Right lobe of liver (tissue), 6 donors: ENCODE measurements around the gene SNPH. TPM values are rescaled to one million over a fixed set of nuclear protein-coding genes. Genes with fewer than 3 reads are reported as not detected.

Experiments
- ATAC-seq, 4 donors: fragments of 200-7000 bp; cut with Tn5 transposase; one replicate each; pipeline ENCODE4 v1.9.1; 2020; ENCODE audit warnings: mild to moderate bottlenecking in 4 of 4, moderate library complexity in 4 of 4
- DNase-seq, 3 donors: peaks; one replicate each; pipeline ENCODE4 v3.0.0-alpha.2; 2020
- H3K27ac ChIP-seq, 3 donors: fragments of 200-600 bp; one replicate each; pipeline ENCODE4 v1.8.0; 2022
- H3K27me3 ChIP-seq, 2 donors: fragments of 200-600 bp; one replicate each; pipeline ENCODE4 v1.8.0; 2022
- H3K36me3 ChIP-seq, 4 donors: fragments of 200-600 bp; sonication (generic) in 1 of 4; one replicate each; pipeline versions ENCODE4 v1.5.1 to v1.8.0; 2017 to 2022; ENCODE audit warnings: control low read depth in 1 of 4
- H3K4me1 ChIP-seq, 4 donors: fragments of 200-600 bp; sonication (generic) in 1 of 4; one replicate each; pipeline versions ENCODE4 v1.5.1 to v1.8.0; 2017 to 2022; ENCODE audit warnings: control low read depth in 1 of 4
- H3K4me3 ChIP-seq, 3 donors: fragments of 200-600 bp; one replicate each; pipeline ENCODE4 v1.8.0; 2022
- H3K9me3 ChIP-seq, 4 donors: fragments of 200-600 bp; sonication (generic) in 1 of 4; one replicate each; pipeline versions ENCODE4 v1.5.1 to v1.8.0; 2017 to 2022; ENCODE audit warnings: control low read depth in 1 of 4
- POLR2A ChIP-seq: fragments of 450-650 bp; IDR thresholded peaks from one replicate; pipeline ENCODE4 v1.6.1; 2017; ENCODE audit warnings: antibody characterized with exemption, mild to moderate bottlenecking
- WGBS: methylation state at CpG from one replicate; pipeline ENCODE4 v1.1.6; 2018; ENCODE audit warnings: low coverage, low lambda C conversion rate; ENCODE audit not compliant: insufficient coverage; ENCODE audit errors: missing lambda C conversion rate; 5-methylcytosine and 5-hydroxymethylcytosine counted together
- intact Hi-C, 2 donors: fragments of 100-400 bp; cut with DNase I; formaldehyde crosslinking; loops; one replicate each; pipeline versions ENCODE4 v1.11.2 to v1.14.1; 2022
- total RNA-seq, 6 experiments: library from RNA; depleted of rRNA in 2 of 6; stranded (reverse); fragments of >200 nt in 2 of 6; fragmentation: NEBNext Ultra II Directional in 3 of 6; extraction: Animal tissue kit (Norgen Biotek cat#: 25700) in 3 of 6; gene quantifications; one replicate each; pipeline versions ENCODE4 v1.1.0 to v1.2.4, GENCODE V29; 2016 to 2023
- TF ChIP-seq, protein P1 (sequence below), 4 donors: fragments of 200-600 bp in 3 of 4; fragments of 450-650 bp in 1 of 4; IDR thresholded peaks; one replicate each; pipeline versions ENCODE4 v1.5.1 to v1.8.0; 2016 to 2022; ENCODE audit warnings: antibody characterized with exemption in 4 of 4, mild to moderate bottlenecking in 2 of 4
- donor health status: DM: no; HTN: yes; CAD: no.
- donor health status: DM: no; HTN: no; CAD: no.
- donor health status: DM: no; HTN: no; CAD: no.
- donor health status: DM: no; HTN: yes; CAD: no.
- donor health status: DM: no; HTN: yes; CAD: no.

SNPH gene
- total RNA-seq, 6 experiments from 2014 or later, result 0.11 to 0.61 (median 0.12) TPM

GRCh38 chr20:1292620-1293019, 26.5 kb downstream of the SNPH start:
- H3K27me3 ChIP-seq, result no peaks in the 10 kb centered on the region
- intact Hi-C loops, result no loop called here
- DNase-seq (no peak), ATAC-seq (no peak)
- TF ChIP-seq POLR2A, result no peak
- TF ChIP-seq, protein P1, sequence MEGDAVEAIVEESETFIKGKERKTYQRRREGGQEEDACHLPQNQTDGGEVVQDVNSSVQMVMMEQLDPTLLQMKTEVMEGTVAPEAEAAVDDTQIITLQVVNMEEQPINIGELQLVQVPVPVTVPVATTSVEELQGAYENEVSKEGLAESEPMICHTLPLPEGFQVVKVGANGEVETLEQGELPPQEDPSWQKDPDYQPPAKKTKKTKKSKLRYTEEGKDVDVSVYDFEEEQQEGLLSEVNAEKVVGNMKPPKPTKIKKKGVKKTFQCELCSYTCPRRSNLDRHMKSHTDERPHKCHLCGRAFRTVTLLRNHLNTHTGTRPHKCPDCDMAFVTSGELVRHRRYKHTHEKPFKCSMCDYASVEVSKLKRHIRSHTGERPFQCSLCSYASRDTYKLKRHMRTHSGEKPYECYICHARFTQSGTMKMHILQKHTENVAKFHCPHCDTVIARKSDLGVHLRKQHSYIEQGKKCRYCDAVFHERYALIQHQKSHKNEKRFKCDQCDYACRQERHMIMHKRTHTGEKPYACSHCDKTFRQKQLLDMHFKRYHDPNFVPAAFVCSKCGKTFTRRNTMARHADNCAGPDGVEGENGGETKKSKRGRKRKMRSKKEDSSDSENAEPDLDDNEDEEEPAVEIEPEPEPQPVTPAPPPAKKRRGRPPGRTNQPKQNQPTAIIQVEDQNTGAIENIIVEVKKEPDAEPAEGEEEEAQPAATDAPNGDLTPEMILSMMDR (IDR thresholded peaks at IDR 0.05), result no peak
- H3K27ac ChIP-seq, result no peak overlapping the region
- H3K4me1 ChIP-seq, result no peaks in the 10 kb centered on the region
- WGBS, result 70% methylated on average over 1 of the region's 1 CpG
- no peak overlapping the region for H3K4me3 ChIP-seq
- H3K36me3 ChIP-seq, result no peaks in the 10 kb centered on the region
- H3K9me3 ChIP-seq, result no peaks in the 10 kb centered on the region

GRCh38 chr20:1293641-1294379, 27.7 kb downstream of the SNPH start:
- no peak for TF ChIP-seq POLR2A
- TF ChIP-seq, protein P1 (IDR thresholded peaks at IDR 0.05), result no peak
- Histone ChIP-seq H3K9me3 (no peaks in the 10 kb centered on the region), H3K36me3 (no peaks in the 10 kb centered on the region), H3K4me3 (no peak overlapping the region), H3K4me1 (no peaks in the 10 kb centered on the region), H3K27ac (no peak overlapping the region), H3K27me3 (no peaks in the 10 kb centered on the region)
- intact Hi-C loops, result no loop called here
- ATAC-seq, result no peak
- DNase-seq, result no peak
- 83% methylated on average over 2 of the region's 6 CpGs for WGBS

GRCh38 chr20:1294497-1294896, 28.4 kb downstream of the SNPH start:
- TF ChIP-seq, protein P1 (IDR thresholded peaks at IDR 0.05), result no peak
- no peak for TF ChIP-seq POLR2A
- Histone ChIP-seq H3K9me3 (no peaks in the 10 kb centered on the region), H3K27me3 (no peaks in the 10 kb centered on the region), H3K4me1 (no peaks in the 10 kb centered on the region), H3K36me3 (no peaks in the 10 kb centered on the region), H3K4me3 (no peak overlapping the region), H3K27ac (no peak overlapping the region)
- intact Hi-C loops, result no loop called here
- ATAC-seq, result no peak
- DNase-seq, result no peak
- no CpG with 5 or more reads among the region's 8 CpGs for WGBS

DNA sequence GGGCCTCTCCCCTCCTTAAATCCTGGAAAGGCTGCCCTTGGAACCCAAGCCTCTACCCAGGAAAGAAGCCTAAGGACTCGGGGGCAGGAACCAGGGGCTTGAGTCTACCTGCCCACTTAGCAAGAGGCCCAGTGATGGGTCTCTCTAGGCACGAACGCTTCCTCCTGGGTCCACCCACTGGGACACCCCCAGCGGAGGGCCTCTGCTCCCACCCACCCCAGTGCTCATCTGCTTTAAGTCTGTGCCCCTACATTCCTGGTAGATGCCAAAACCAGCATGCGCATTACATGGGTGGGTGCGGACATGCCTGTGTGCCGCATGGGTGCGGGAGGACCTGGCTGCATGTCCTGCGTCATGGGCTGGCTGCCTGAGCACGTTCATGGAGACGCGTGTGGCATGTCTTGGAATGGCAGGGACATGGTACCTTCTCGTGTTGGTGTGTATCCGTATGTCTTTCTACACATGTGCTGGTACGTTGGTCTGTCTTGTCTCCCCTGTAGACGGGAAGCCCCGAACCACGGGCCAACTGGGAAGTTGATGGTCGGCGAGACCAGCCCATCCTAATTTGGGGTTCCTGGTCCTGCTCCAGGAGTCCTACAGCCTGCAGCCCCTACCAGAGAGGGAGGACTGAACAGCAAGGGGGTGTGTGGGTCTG, 29.3 kb downstream of the SNPH start:
- Histone ChIP-seq H3K4me1 (no peaks in the 10 kb centered on the region), H3K36me3 (no peaks in the 10 kb centered on the region), H3K4me3 (no peak overlapping the region), H3K27ac (no peak overlapping the region), H3K9me3 (no peaks in the 10 kb centered on the region), H3K27me3 (no peaks in the 10 kb centered on the region)
- TF ChIP-seq, protein P1 (IDR thresholded peaks at IDR 0.05), result no peak
- TF ChIP-seq POLR2A, result no peak
- intact Hi-C loops, result no loop called here
- ATAC-seq, result no peak
- WGBS, result 100% methylated on average over 2 of the region's 20 CpGs
- no peak for DNase-seq
